Spleen (tissue), 11 donors: ENCODE measurements around the gene TCF12. TPM values are rescaled to one million over a fixed set of nuclear protein-coding genes. Genes with fewer than 3 reads are reported as not detected.
"Not testable (repeated sequence)": the region's sequence is repeated elsewhere in the genome, so short reads cannot be mapped to it uniquely, and the experiment has no call there.

ENCODE experiments used
- DNase-seq: peaks from one replicate; pipeline ENCODE4 v3.0.0-alpha.2; 2020
- H3K27ac ChIP-seq, 8 donors: fragments of 200-600 bp; sonication (generic) in 7 of 8; 1 replicate in 4 of 8; 2 replicates in 4 of 8; pipeline versions ENCODE4 v1.5.0 to v1.8.0; 2016 to 2021; ENCODE audit warnings: inconsistent platforms in 4 of 8, mild to moderate bottlenecking in 4 of 8, moderate library complexity in 1 of 8
- H3K27me3 ChIP-seq, 7 donors: fragments of 200-600 bp; sonication (generic) in 6 of 7; replicated peaks in 1 of 7; 1 replicate in 4 of 7; 2 replicates in 3 of 7; pipeline versions ENCODE4 v1.5.0 to v1.8.0; 2016 to 2021; ENCODE audit warnings: inconsistent platforms in 3 of 7, mild to moderate bottlenecking in 1 of 7
- H3K36me3 ChIP-seq, 6 donors: fragments of 200-600 bp; sonication (generic) in 5 of 6; 1 replicate in 4 of 6; 2 replicates in 2 of 6; pipeline versions ENCODE4 v1.5.0 to v1.8.0; 2016 to 2021; ENCODE audit warnings: inconsistent platforms in 2 of 6
- H3K4me1 ChIP-seq, 6 donors: fragments of 200-600 bp; sonication (generic) in 5 of 6; 1 replicate in 3 of 6; 2 replicates in 3 of 6; pipeline versions ENCODE4 v1.5.0 to v1.8.0; 2016 to 2021; ENCODE audit warnings: inconsistent platforms in 3 of 6
- H3K4me3 ChIP-seq, 8 donors: fragments of 200-600 bp; sonication (generic) in 7 of 8; 1 replicate in 4 of 8; 2 replicates in 4 of 8; pipeline versions ENCODE4 v1.5.0 to v1.8.0; 2016 to 2021; ENCODE audit warnings: inconsistent platforms in 4 of 8, mild to moderate bottlenecking in 4 of 8, moderate library complexity in 2 of 8
- H3K9me3 ChIP-seq, 8 donors: fragments of 200-600 bp; sonication (generic) in 7 of 8; 1 replicate in 4 of 8; 2 replicates in 4 of 8; pipeline versions ENCODE4 v1.5.0 to v1.8.0; 2016 to 2021; ENCODE audit warnings: inconsistent platforms in 4 of 8
- POLR2A ChIP-seq, 3 donors: fragments of 450-650 bp; IDR thresholded peaks; one replicate each; pipeline ENCODE4 v1.5.1; 2017; ENCODE audit warnings: antibody characterized with exemption in 3 of 3, mild to moderate bottlenecking in 1 of 3
- POLR2AphosphoS5 ChIP-seq, 3 donors: sonication (generic); formaldehyde crosslinking; IDR thresholded peaks; one replicate each; pipeline ENCODE4 v1.5.1; 2017; ENCODE audit warnings: antibody characterized with exemption in 3 of 3
- WGBS, 5 donors: extraction: QIAGEN DNeasy Blood & Tissue Kit in 3 of 5; methylation state at CpG; one replicate each; pipeline versions ENCODE4 v1.1.5 to v1.1.7; 2013 to 2018; 5-methylcytosine and 5-hydroxymethylcytosine counted together
- intact Hi-C: fragments of 100-400 bp; cut with DNase I; formaldehyde crosslinking; loops from one replicate; pipeline ENCODE4 v1.15.0; 2023; ENCODE audit warnings: low total_unique reads
- polyA plus RNA-seq, 3 donors: library from polyadenylated mRNA; stranded (reverse); fragments of 200-250 nt; gene quantifications; one replicate each; pipeline ENCODE4 v1.2.1, GENCODE V29; 2013
- total RNA-seq, 7 donors: library from RNA; depleted of rRNA in 3 of 7; stranded (reverse); fragments of >200 nt in 3 of 7; fragmentation: NEBNext Ultra II Directional in 4 of 7; extraction: Animal tissue kit (Norgen Biotek cat#: 25700) in 4 of 7; gene quantifications; one replicate each; pipeline versions ENCODE4 v1.1.0 to v1.2.1, GENCODE V29; 2016 to 2021
- TF ChIP-seq, protein P1 (sequence below), 11 experiments: fragments of 200-600 bp in 7 of 11; fragments of 450-650 bp in 4 of 11; sonication (generic) in 4 of 11; IDR thresholded peaks in 8 of 11; conservative IDR thresholded peaks in 3 of 11; 1 replicate in 7 of 11; 2 replicates in 4 of 11; pipeline versions ENCODE4 v1.4.0 to v1.8.0; 2016 to 2021; ENCODE audit warnings: antibody characterized with exemption in 11 of 11, inconsistent platforms in 4 of 11, mild to moderate bottlenecking in 1 of 11
- donor health status: healthy with polysubstance abuse.
- donor health status: DM: no; HTN: no; CAD: no; lungs with moderate emphysema.
- donor health status: DM: no; HTN: no; CAD: no.
- donor health status: Bipolar disorder and iron deficiency.
- donor health status: healthy.
- donor health status: DM: no; HTN: no; CAD: no.
- donor health status: DM: yes; HTN: yes; CAD: no.

Gene TCF12
- total and polyA plus RNA-seq, 10 donors = 8.3 to 139 (median 111) TPM

DNA sequence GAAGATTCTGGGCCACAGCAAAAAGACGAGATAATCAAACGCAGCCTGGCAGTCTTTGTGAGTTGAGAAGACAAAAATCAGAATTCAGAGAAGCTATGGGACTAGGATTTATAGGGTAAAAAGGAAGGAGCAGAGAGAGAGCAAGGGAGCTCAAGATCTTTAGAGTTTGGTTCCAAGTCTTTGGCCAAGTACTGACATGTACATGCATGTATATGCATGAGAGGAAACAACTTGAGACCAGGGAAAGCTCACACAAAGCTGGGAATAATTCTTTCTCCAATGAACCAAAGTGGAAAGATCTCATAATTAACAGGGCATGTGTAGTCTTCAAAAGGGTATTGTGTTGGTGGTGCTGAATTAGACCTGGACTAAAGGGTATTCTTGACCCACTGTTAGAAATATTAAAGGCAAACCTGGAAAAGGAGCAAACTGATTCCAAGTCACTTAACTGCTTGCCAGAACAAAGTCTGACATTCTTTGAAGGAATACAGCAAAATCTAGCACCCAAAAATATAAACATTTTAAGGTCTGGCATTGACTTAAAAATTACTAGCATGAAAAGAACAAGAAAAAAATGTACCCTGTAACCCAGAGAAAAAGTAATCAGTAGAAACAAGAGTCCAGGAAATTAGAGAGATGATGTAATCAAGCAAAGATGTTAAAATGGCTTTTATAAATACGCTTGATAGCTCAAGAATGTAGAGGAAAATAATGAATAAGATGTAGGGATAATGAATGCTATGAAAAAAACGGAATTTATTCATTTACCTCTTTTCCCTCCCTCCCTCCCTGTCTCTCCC lies 231.8 kb downstream of the TCF12 start:
- intact Hi-C loops = no loop called here
- H3K4me1 ChIP-seq = peaks cover 3 to 64% (median 23%) of the 10 kb centered on the region in 6 donors
- DNase-seq = no peak
- peaks cover 0 to 20% (median 7%) of the 10 kb centered on the region in 6 donors for H3K36me3 ChIP-seq
- no peaks in the 10 kb centered on the region for H3K27me3 ChIP-seq
- peaks cover 0 to 21% (median 17%) of the 10 kb centered on the region in 8 donors for H3K9me3 ChIP-seq
- no peak overlapping the region for H3K27ac ChIP-seq
- WGBS, 5 donors = 92 to 97% (median 94%) methylated on average over 4 of the region's 4 CpGs
- no peak overlapping the region for H3K4me3 ChIP-seq
- no peak for TF ChIP-seq POLR2AphosphoS5 (IDR thresholded peaks at IDR 0.05)
- no peak for TF ChIP-seq POLR2A (IDR thresholded peaks at IDR 0.05)
- TF ChIP-seq, protein P1, sequence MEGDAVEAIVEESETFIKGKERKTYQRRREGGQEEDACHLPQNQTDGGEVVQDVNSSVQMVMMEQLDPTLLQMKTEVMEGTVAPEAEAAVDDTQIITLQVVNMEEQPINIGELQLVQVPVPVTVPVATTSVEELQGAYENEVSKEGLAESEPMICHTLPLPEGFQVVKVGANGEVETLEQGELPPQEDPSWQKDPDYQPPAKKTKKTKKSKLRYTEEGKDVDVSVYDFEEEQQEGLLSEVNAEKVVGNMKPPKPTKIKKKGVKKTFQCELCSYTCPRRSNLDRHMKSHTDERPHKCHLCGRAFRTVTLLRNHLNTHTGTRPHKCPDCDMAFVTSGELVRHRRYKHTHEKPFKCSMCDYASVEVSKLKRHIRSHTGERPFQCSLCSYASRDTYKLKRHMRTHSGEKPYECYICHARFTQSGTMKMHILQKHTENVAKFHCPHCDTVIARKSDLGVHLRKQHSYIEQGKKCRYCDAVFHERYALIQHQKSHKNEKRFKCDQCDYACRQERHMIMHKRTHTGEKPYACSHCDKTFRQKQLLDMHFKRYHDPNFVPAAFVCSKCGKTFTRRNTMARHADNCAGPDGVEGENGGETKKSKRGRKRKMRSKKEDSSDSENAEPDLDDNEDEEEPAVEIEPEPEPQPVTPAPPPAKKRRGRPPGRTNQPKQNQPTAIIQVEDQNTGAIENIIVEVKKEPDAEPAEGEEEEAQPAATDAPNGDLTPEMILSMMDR (IDR thresholded peaks at IDR 0.05 in 8 of 11, conservative IDR thresholded peaks at IDR 0.05 in 3 of 11) = no peak

DNA sequence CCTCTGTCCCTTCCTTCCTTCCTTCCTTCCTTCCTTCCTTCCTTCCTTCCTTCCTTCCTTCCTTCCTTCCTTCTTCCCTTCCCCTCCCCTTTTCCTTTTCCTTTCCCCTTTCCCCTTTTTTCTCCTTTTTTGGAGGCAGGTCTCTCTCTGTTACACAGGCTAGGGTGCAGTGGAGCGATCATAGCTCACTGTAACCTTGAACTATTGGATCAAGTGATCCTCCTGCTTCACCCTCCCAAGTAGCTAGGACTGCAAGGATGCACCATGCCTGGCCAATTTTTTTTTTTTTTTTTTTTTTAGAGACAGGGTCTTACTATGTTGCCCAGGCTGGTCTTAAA lies 232.4 kb downstream of the TCF12 start:
- intact Hi-C loops, H3K4me3 ChIP-seq, H3K27me3 ChIP-seq, H3K27ac ChIP-seq, DNase-seq: not testable (repeated sequence)
- peaks cover 0 to 20% (median 7%) of the 10 kb centered on the region in 6 donors for H3K36me3 ChIP-seq
- WGBS, 5 donors = 97 to 100% (median 100%) methylated on average over 1 of the region's 1 CpG
- peaks cover 3 to 64% (median 23%) of the 10 kb centered on the region in 6 donors for H3K4me1 ChIP-seq
- H3K9me3 ChIP-seq = peaks cover 0 to 21% (median 17%) of the 10 kb centered on the region in 8 donors

DNA sequence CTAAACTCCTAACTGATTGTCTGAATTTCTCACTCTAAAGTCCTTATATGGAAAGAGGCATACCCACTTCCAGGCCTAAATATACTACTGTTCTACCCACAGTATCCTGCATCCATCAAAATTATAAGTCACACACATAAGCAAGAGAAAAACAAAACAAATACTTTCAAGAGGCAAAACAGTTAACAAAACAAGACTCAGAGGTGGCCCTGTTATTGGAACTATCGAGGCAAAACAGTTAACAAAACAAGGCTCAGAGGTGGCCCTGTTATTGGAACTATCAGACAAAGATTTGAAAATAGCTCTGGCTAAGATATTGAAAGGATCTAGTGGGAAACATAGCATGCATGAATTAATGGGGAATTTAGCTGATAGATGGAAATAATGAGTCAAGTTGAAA lies 233.7 kb downstream of the TCF12 start:
- no peak for TF ChIP-seq POLR2A (IDR thresholded peaks at IDR 0.05)
- no peak for TF ChIP-seq POLR2AphosphoS5 (IDR thresholded peaks at IDR 0.05)
- TF ChIP-seq, protein P1 (IDR thresholded peaks at IDR 0.05 in 8 of 11, conservative IDR thresholded peaks at IDR 0.05 in 3 of 11) = no peak
- H3K36me3 ChIP-seq = peaks cover 0 to 20% (median 7%) of the 10 kb centered on the region in 6 donors
- intact Hi-C loops = no loop called here

DNA sequence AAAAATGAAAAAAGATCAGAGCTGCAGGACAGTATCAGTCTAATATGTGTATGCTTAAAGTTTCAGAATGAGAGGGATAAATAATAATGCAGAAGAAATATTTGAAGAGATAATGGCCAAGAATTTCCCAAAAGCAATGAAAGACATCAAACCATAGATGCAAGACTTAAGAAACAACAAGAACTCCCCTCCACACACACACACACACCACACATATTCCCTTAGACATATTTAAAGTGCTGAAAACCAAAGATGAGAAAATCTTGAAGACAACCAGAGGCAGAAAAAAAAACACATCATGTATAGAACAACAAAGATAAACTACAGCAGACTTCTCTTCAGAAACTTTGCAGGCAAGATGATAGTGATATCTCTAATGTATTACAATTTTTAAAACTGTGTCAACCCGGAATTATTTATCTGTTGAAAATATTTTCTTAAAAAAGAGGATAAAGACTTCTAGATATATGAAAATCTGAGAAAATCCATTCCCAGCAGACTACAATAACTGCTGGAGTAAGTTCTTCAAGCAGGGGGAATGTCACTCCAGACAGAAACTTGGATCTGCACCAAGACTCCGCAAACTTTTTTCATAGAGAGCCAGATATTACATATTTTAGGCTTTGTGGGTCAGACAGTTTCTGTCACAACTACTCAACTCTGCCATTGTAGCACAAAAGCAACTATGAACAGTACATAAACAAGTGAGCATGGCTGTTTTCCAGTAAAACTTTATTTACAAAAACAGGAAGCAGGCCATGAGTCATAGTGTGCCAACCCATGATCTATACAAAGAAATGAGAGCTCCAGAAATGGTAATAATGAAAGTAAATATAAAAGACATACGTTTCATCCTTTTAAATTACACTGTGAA lies 234.5 kb downstream of the TCF12 start:
- WGBS, 5 donors = 63 to 73% (median 68%) methylated on average over 3 of the region's 3 CpGs
- H3K9me3 ChIP-seq = peaks cover 0 to 21% (median 17%) of the 10 kb centered on the region in 8 donors
- no peak for DNase-seq
- no peaks in the 10 kb centered on the region for H3K27me3 ChIP-seq
- H3K4me1 ChIP-seq = peaks cover 0 to 53% (median 10%) of the 10 kb centered on the region in 6 donors
- H3K4me3 ChIP-seq = no peak overlapping the region
- peaks cover 0 to 20% (median 7%) of the 10 kb centered on the region in 6 donors for H3K36me3 ChIP-seq
- TF ChIP-seq, protein P1 (IDR thresholded peaks at IDR 0.05 in 8 of 11, conservative IDR thresholded peaks at IDR 0.05 in 3 of 11) = no peak
- TF ChIP-seq POLR2A (IDR thresholded peaks at IDR 0.05) (no peak), POLR2AphosphoS5 (IDR thresholded peaks at IDR 0.05) (no peak)
- intact Hi-C loops = no loop called here
- H3K27ac ChIP-seq = peak overlapping the region in 3 of 8 donors; percentile 5 to 34 (median 10)

More for the DNA sequence above, 233.7 kb downstream of the TCF12 start:
- 94 to 98% (median 96%) methylated on average over 1 of the region's 1 CpG for WGBS, 5 donors
- DNase-seq = no peak
- peaks cover 0 to 21% (median 17%) of the 10 kb centered on the region in 8 donors for H3K9me3 ChIP-seq
- H3K27me3 ChIP-seq = no peaks in the 10 kb centered on the region
- peaks cover 0 to 60% (median 17%) of the 10 kb centered on the region in 6 donors for H3K4me1 ChIP-seq
- H3K27ac ChIP-seq = no peak overlapping the region
- H3K4me3 ChIP-seq = no peak overlapping the region
